EH (cell line): ENCODE measurements around the gene SRSF5.
A peak's percentile ranks its signal among the peaks of the same experiment; 100 is the strongest.
"Not testable (repeated sequence)": the region's sequence is repeated elsewhere in the genome, so short reads cannot be mapped to it uniquely, and the experiment has no call there.

Experiments used
- DNase-seq: peaks from one replicate; pipeline ENCODE4 v3.0.0-alpha.2; 2015; ENCODE audit warnings: low read depth

The SRSF5 gene

GRCh38 chr14:69808919-69809808 lies 42.2 kb downstream of the SRSF5 start:
- DNase-seq: no peak

- no peak for DNase-seq
Measured at GRCh38 chr14:69811227-69811867, 44.4 kb downstream of the SRSF5 start.

DNA sequence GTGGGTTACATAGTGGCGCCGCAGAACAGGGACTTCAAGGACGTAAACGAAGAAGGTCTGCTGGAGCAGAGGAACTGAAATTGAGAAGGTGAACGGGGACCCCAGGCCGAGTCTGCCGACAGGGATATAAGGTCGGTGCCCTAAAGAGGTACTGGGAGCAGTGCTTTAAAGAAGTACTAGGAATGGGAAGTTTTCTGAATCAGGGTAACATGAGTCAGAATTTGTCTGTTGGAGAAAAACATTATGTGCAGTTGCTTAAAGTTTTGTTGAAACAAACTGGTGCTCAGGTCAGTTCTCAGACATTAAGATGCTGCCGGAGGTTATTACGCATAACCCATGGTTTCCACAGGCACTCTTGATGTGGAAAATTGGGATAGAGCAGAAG lies 44.9 kb downstream of the SRSF5 start:
- DNase-seq: no peak

GRCh38 chr14:69812711-69813110 lies 45.8 kb downstream of the SRSF5 start:
- DNase-seq: no peak

DNA sequence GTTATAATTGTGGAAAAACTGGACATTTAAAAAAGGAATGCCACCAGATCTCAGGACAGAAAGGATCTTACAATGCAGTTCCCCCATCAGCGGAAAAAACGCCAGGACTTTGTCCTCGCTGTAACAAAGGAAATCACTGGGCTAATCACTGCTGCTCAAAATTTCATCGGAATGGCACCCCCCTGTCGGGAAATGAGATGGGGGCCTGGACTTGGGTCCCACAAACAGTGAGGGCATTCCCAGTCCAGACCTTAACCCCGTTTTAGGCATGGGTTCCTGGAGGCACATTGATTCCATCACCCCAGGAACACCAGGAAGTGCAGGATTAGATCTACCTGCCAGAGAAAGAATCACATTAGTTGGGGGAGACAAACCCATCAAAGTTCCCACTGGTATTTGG lies 46.4 kb downstream of the SRSF5 start:
- not testable (repeated sequence) for DNase-seq

GRCh38 chr14:69814397-69814796 lies 47.5 kb downstream of the SRSF5 start:
- no peak for DNase-seq

DNA sequence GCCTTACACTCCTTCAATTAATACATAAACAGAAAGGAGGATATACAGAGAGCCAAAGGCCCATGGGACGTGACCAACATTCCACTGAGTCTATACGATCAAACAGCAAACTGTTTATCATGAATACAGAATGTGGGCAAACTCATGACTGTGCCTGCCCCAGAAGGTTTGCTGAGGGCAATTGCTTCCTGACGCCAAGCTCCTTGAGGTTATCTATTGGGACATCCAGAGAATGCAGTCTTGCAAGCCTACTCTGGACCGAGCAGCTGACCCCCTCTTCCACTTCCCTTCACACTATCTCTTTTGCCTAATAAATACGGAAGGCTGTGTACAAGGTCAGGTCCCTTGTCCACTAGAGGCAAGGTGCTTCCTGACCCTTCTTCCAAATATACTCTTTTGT lies 48.6 kb downstream of the SRSF5 start:
- no peak for DNase-seq

- peak; percentile 3 for DNase-seq
Measured at GRCh38 chr14:69816216-69816615, 49.3 kb downstream of the SRSF5 start.

- DNase-seq: peak; percentile 67
Measured at GRCh38 chr14:69818758-69819191, 51.8 kb downstream of the SRSF5 start.

- DNase-seq: no peak
Measured at GRCh38 chr14:69819607-69820006, 52.7 kb downstream of the SRSF5 start.

DNA sequence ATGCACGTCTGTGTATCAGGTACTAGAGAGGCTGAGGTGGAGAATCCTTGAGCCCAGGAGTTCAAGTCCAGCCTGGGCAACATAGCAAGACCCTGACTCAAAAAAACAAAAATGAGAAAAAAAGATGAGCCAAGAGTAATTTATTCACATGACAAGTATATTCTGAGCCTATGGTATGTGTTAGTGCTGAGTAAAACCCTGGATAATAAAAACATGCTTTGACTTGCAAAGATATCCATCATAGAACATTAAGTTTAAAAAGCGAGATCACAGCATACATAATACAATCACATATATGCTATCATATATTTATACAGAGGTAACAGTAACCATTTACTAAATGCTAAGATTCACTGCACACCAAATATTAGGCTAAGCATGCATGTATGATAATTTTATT lies 54.0 kb downstream of the SRSF5 start:
- DNase-seq: no peak
